ENCODE results near the gene TESK2.

DNA sequence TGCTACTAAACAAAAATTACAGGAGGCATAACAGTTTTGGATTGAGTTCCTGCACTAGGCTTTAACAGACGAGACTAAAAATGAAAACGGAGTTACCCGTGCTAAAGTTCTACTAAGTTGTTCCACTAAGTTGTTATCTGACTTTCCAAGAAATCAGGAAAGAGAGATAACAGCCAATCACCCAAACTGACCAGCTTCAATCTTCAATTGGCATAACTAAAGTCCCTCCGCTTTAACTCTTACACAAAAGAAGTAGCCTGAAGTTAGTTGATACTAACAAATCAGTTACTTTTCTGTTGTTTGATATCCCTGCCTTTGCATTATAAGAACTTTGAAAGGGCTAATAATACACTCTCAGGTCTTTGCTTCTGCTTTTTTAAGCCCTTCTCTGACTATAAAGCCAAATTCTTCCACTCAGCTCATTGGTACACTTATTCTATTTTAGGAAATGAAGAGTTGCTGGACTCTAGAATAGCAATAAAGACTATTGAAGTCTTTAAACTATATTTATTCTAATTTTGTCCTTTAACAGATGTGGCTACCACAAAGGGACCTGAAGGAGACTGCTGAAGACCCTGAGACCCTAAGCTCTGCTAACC, 61.3 kb downstream of the TESK2 start:
- TF ChIP-seq, protein P1, sequence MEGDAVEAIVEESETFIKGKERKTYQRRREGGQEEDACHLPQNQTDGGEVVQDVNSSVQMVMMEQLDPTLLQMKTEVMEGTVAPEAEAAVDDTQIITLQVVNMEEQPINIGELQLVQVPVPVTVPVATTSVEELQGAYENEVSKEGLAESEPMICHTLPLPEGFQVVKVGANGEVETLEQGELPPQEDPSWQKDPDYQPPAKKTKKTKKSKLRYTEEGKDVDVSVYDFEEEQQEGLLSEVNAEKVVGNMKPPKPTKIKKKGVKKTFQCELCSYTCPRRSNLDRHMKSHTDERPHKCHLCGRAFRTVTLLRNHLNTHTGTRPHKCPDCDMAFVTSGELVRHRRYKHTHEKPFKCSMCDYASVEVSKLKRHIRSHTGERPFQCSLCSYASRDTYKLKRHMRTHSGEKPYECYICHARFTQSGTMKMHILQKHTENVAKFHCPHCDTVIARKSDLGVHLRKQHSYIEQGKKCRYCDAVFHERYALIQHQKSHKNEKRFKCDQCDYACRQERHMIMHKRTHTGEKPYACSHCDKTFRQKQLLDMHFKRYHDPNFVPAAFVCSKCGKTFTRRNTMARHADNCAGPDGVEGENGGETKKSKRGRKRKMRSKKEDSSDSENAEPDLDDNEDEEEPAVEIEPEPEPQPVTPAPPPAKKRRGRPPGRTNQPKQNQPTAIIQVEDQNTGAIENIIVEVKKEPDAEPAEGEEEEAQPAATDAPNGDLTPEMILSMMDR (IDR thresholded peaks at IDR 0.05): no peak
- no peak for TF ChIP-seq POLR2A (IDR thresholded peaks at IDR 0.05)

All from heart left ventricle (tissue), 13 donors.